PC-3 (cell line): ENCODE data around the gene HSD3B7. TPM values are rescaled to one million over a fixed set of nuclear protein-coding genes. Genes with fewer than 3 reads are reported as not detected.

Experiments used
- ATAC-seq: fragments of 200-7000 bp; cut with Tn5 transposase; 2 replicates; pipeline ENCODE4 v1.9.1; 2020; ENCODE audit warnings: mild to moderate bottlenecking, moderate library complexity
- BruUV-seq: library from RNA; stranded (reverse); fragments of 400-500 nt; replicated peaks from 2 replicates; lab custom pipeline; 2021; lab: Mats Ljungman, UMichigan
- CTCF ChIA-PET: fragments of 300-600 bp; sonication (Branson Sonifier 250); formaldehyde crosslinking; loops from one replicate; lab custom pipeline; 2022; ENCODE audit warnings: antibody characterized with exemption; lab: Charles Lee
- POLR2A ChIA-PET: fragments of 300-600 bp; sonication (Branson Sonifier 250); formaldehyde crosslinking; loops from one replicate; lab custom pipeline; 2022; ENCODE audit warnings: antibody characterized with exemption; ENCODE audit not compliant: unreplicated experiment; lab: Charles Lee
- DNase-seq: peaks from one replicate; pipeline ENCODE4 v3.0.0-alpha.2; 2015
- H2AFZ ChIP-seq: fragments of 300-600 bp; sonication (generic); 2 replicates; pipeline ENCODE4 v1.6.0; 2016; ENCODE audit warnings: antibody characterized with exemption, low read length
- H3F3A ChIP-seq: fragments of 300-600 bp; sonication (generic); one replicate; pipeline ENCODE4 v1.6.0; 2017; ENCODE audit warnings: antibody characterized with exemption, low read length, control low read depth, mild to moderate bottlenecking; ENCODE audit not compliant: unreplicated experiment
- H3K27ac ChIP-seq: fragments of 300-600 bp; sonication (generic); 2 replicates; pipeline ENCODE4 v1.5.1; 2016; ENCODE audit warnings: mild to moderate bottlenecking, low read length
- H3K27me3 ChIP-seq: fragments of 300-600 bp; sonication (generic); 2 replicates; pipeline ENCODE4 v1.6.1; 2016; ENCODE audit warnings: low read length, mixed read lengths
- H3K36me3 ChIP-seq: fragments of 300-600 bp; sonication (generic); 2 replicates; pipeline ENCODE4 v1.6.1; 2016; ENCODE audit warnings: low read depth, mixed run types, low read length, mixed read lengths
- H3K4me1 ChIP-seq: fragments of 300-600 bp; sonication (generic); 2 replicates; pipeline ENCODE4 v1.5.1; 2016; ENCODE audit warnings: low read length; ENCODE audit not compliant: insufficient read depth
- H3K4me2 ChIP-seq: fragments of 300-600 bp; sonication (generic); 2 replicates; pipeline ENCODE4 v1.6.0; 2016; ENCODE audit warnings: low read length
- H3K4me3 ChIP-seq: fragments of 300-600 bp; sonication (generic); 2 replicates; pipeline ENCODE4 v1.5.1; 2016; ENCODE audit warnings: mild to moderate bottlenecking, low read length, mixed read lengths
- H3K79me2 ChIP-seq: fragments of 300-600 bp; sonication (generic); 2 replicates; pipeline ENCODE4 v1.6.1; 2017; ENCODE audit warnings: low read length, mixed read lengths
- H3K9ac ChIP-seq: fragments of 300-600 bp; sonication (generic); 2 replicates; pipeline ENCODE4 v1.6.0; 2016; ENCODE audit warnings: mild to moderate bottlenecking, low read length
- H3K9me2 ChIP-seq: fragments of 300-600 bp; sonication (generic); replicated peaks from 2 replicates; pipeline ENCODE4 v1.6.1; 2016; ENCODE audit warnings: mixed run types, low read length, mixed read lengths
- H3K9me3 ChIP-seq: fragments of 300-600 bp; sonication (generic); 2 replicates; pipeline ENCODE4 v1.6.1; 2016; ENCODE audit warnings: low read length, mixed read lengths
- H4K20me1 ChIP-seq: fragments of 300-600 bp; sonication (generic); 2 replicates; pipeline ENCODE4 v1.6.1; 2016; ENCODE audit warnings: low read length, mixed read lengths
- EZH2 ChIP-seq: fragments of 300-600 bp; sonication (generic); IDR thresholded peaks from one replicate; pipeline ENCODE4 v1.6.1; 2017; ENCODE audit warnings: antibody characterized with exemption, mild to moderate bottlenecking, low read length; ENCODE audit not compliant: unreplicated experiment
- EZH2phosphoT487 ChIP-seq: fragments of 300-600 bp; sonication (generic); IDR thresholded peaks from 2 replicates; pipeline ENCODE4 v1.6.1; 2018; ENCODE audit warnings: mild to moderate bottlenecking, antibody characterized with exemption, low read length, borderline replicate concordance
- intact Hi-C: fragments of 100-400 bp; cut with micrococcal nuclease; formaldehyde crosslinking; loops from 2 replicates; pipeline ENCODE4 v1.9.0; 2023
- total RNA-seq: library from RNA; depleted of rRNA; stranded (reverse); fragments of >200 nt; gene quantifications from 2 replicates; pipeline ENCODE4 v1.2.3, GENCODE V29; 2014
- TF ChIP-seq, protein P1 (sequence below): fragments of 300-600 bp; sonication (generic); conservative IDR thresholded peaks from 2 replicates; pipeline ENCODE4 v1.5.1; 2017; ENCODE audit warnings: antibody characterized with exemption, low read depth, mild to moderate bottlenecking, low read length

HSD3B7 gene
- total RNA-seq, 1 experiment from 2014 or later, result 16.3 TPM

- Histone ChIP-seq H3K4me3 (no peak overlapping the region), H3K9ac (no peak overlapping the region), H3K36me3 (peaks cover 3% of the 10 kb centered on the region; the same call in 1 of the 2 replicates), H3K79me2 (no peaks in the 10 kb centered on the region), H3K27ac (no peak overlapping the region), H3K9me2 (no peaks in the 10 kb centered on the region), H3F3A (no peaks in the 10 kb centered on the region), H4K20me1 (no peaks in the 10 kb centered on the region), H3K27me3 (no peaks in the 10 kb centered on the region), H3K4me2 (no peak overlapping the region), H3K4me1 (peaks cover 8% of the 10 kb centered on the region; the same call in 1 of the 2 replicates), H2AFZ (no peak overlapping the region), H3K9me3 (no peaks in the 10 kb centered on the region)
- intact Hi-C loops, result no loop called here
- ChIA-PET POLR2A (no interaction called here), CTCF (no interaction called here)
- ATAC-seq (no peak), DNase-seq (no peak)
- no peak for TF ChIP-seq EZH2phosphoT487
- no peak for TF ChIP-seq EZH2
- TF ChIP-seq, protein P1, sequence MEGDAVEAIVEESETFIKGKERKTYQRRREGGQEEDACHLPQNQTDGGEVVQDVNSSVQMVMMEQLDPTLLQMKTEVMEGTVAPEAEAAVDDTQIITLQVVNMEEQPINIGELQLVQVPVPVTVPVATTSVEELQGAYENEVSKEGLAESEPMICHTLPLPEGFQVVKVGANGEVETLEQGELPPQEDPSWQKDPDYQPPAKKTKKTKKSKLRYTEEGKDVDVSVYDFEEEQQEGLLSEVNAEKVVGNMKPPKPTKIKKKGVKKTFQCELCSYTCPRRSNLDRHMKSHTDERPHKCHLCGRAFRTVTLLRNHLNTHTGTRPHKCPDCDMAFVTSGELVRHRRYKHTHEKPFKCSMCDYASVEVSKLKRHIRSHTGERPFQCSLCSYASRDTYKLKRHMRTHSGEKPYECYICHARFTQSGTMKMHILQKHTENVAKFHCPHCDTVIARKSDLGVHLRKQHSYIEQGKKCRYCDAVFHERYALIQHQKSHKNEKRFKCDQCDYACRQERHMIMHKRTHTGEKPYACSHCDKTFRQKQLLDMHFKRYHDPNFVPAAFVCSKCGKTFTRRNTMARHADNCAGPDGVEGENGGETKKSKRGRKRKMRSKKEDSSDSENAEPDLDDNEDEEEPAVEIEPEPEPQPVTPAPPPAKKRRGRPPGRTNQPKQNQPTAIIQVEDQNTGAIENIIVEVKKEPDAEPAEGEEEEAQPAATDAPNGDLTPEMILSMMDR, result no peak
- no TSS peak for BruUV-seq
Observed at GRCh38 chr16:30944352-30944751, 40.7 kb upstream of the HSD3B7 start.

GRCh38 chr16:30946671-30947540 is 38.1 kb upstream of the HSD3B7 start:
- DNase-seq, result no peak
- ChIA-PET CTCF (no interaction called here), POLR2A (no interaction called here)
- BruUV-seq, result no TSS peak
- Histone ChIP-seq H3K27ac (no peak overlapping the region), H3F3A (no peaks in the 10 kb centered on the region), H3K4me2 (no peak overlapping the region), H3K36me3 (peaks cover 3% of the 10 kb centered on the region; the same call in 1 of the 2 replicates), H3K79me2 (no peaks in the 10 kb centered on the region), H3K4me3 (no peak overlapping the region), H3K9ac (no peak overlapping the region), H3K27me3 (no peaks in the 10 kb centered on the region), H2AFZ (no peak overlapping the region), H3K9me2 (no peaks in the 10 kb centered on the region), H3K4me1 (peaks cover 13% of the 10 kb centered on the region), H3K9me3 (no peaks in the 10 kb centered on the region), H4K20me1 (no peaks in the 10 kb centered on the region)
- ATAC-seq, result no peak
- TF ChIP-seq, protein P1, result no peak
- TF ChIP-seq EZH2phosphoT487, result no peak
- TF ChIP-seq EZH2, result no peak
- intact Hi-C loops, result no loop called here

GRCh38 chr16:30947541-30947858 is 37.5 kb upstream of the HSD3B7 start:
- H3K9ac ChIP-seq, result no peak overlapping the region
- ChIA-PET CTCF (no interaction called here), POLR2A (no interaction called here)
- no peaks in the 10 kb centered on the region for H3K9me2 ChIP-seq
- BruUV-seq, result no TSS peak
- H4K20me1 ChIP-seq, result no peaks in the 10 kb centered on the region
- TF ChIP-seq EZH2phosphoT487, result no peak
- TF ChIP-seq EZH2, result no peak
- TF ChIP-seq, protein P1, result no peak
- H3F3A ChIP-seq, result no peaks in the 10 kb centered on the region
- no peak overlapping the region for H3K4me3 ChIP-seq
- no peaks in the 10 kb centered on the region for H3K79me2 ChIP-seq
- peaks cover 3% of the 10 kb centered on the region; the same call in 1 of the 2 replicates for H3K36me3 ChIP-seq
- ATAC-seq, result no peak
- no peak overlapping the region for H2AFZ ChIP-seq
- no peak overlapping the region for H3K27ac ChIP-seq
- H3K27me3 ChIP-seq, result no peaks in the 10 kb centered on the region
- H3K4me1 ChIP-seq, result peaks cover 8% of the 10 kb centered on the region
- no peak overlapping the region for H3K4me2 ChIP-seq
- H3K9me3 ChIP-seq, result no peaks in the 10 kb centered on the region
- DNase-seq, result no peak
- intact Hi-C loops, result no loop called here
